AG04450 (cell line): ENCODE data around the gene PTCHD1. TPM values are rescaled to one million over a fixed set of nuclear protein-coding genes. Genes with fewer than 3 reads are reported as not detected.

ENCODE experiments used
- CTCF ChIA-PET: fragments of 300-600, 350-600 bp; formaldehyde crosslinking; extraction: SDS; loops from one replicate; lab custom pipeline; 2022; ENCODE audit warnings: antibody characterized with exemption, inconsistent platforms; lab: Charles Lee
- POLR2A ChIA-PET: fragments of 350-600 bp; formaldehyde crosslinking; extraction: SDS; loops from one replicate; lab custom pipeline; 2021; ENCODE audit warnings: antibody characterized with exemption, inconsistent platforms; lab: Yijun Ruan, JAX
- DNase-seq: peaks from one replicate; pipeline ENCODE4 v3.0.0-alpha.2; 2011; ENCODE audit warnings: low read depth, low spot score
- H3K27ac ChIP-seq: one replicate; pipeline ENCODE4 v1.5.1; 2012; ENCODE audit warnings: low read depth, low read length, control low read depth
- H3K27me3 ChIP-seq: one replicate; pipeline ENCODE4 v1.6.0; 2012; ENCODE audit warnings: low read length; ENCODE audit not compliant: control insufficient read depth, insufficient read depth
- H3K4me3 ChIP-seq: 2 replicates; pipeline ENCODE4 v1.5.1; 2011; ENCODE audit warnings: mild to moderate bottlenecking, low read depth, low read length, control low read depth
- H3K9me3 ChIP-seq: 2 replicates; pipeline ENCODE4 v1.5.1; 2012; ENCODE audit warnings: low read length; ENCODE audit not compliant: control insufficient read depth, insufficient read depth
- polyA plus RNA-seq: library from polyadenylated mRNA; depleted of rRNA; stranded (reverse); fragments of >200 nt; gene quantifications from 2 replicates; pipeline ENCODE4 v1.2.3, GENCODE V29; 2011
- TF ChIP-seq, protein P1 (sequence below): IDR thresholded peaks from 2 replicates; pipeline ENCODE4 v1.5.1; 2011; ENCODE audit warnings: low read depth, low read length, control low read depth, inconsistent platforms

The PTCHD1 gene
- polyA plus RNA-seq, 1 experiment = not detected

DNA sequence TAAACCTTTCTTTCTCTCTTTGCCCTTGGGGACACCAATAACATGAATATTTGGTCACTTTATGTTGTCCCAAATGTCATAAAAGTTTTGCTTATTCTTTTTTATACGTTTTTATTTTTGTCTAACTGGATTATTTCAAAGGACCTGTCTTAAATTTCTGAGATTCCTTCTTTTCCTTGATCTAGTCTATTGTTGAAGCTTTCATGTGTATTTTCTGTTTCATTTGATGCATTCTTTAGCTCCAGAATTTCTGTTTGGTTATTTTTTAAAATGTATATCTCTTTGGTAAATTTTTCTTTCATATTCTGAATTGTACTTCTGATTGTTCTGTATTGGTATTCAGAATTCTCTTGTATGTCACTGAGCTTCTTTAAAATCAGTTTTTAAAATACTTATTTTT lies 88.3 kb downstream of the PTCHD1 start:
- H3K4me3 ChIP-seq = no peak overlapping the region
- DNase-seq = no peak
- H3K27ac ChIP-seq = no peak overlapping the region
- ChIA-PET CTCF (no interaction called here), POLR2A (no interaction called here)
- no peaks in the 10 kb centered on the region for H3K9me3 ChIP-seq
- TF ChIP-seq, protein P1, sequence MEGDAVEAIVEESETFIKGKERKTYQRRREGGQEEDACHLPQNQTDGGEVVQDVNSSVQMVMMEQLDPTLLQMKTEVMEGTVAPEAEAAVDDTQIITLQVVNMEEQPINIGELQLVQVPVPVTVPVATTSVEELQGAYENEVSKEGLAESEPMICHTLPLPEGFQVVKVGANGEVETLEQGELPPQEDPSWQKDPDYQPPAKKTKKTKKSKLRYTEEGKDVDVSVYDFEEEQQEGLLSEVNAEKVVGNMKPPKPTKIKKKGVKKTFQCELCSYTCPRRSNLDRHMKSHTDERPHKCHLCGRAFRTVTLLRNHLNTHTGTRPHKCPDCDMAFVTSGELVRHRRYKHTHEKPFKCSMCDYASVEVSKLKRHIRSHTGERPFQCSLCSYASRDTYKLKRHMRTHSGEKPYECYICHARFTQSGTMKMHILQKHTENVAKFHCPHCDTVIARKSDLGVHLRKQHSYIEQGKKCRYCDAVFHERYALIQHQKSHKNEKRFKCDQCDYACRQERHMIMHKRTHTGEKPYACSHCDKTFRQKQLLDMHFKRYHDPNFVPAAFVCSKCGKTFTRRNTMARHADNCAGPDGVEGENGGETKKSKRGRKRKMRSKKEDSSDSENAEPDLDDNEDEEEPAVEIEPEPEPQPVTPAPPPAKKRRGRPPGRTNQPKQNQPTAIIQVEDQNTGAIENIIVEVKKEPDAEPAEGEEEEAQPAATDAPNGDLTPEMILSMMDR = no peak
- no peaks in the 10 kb centered on the region for H3K27me3 ChIP-seq

DNA sequence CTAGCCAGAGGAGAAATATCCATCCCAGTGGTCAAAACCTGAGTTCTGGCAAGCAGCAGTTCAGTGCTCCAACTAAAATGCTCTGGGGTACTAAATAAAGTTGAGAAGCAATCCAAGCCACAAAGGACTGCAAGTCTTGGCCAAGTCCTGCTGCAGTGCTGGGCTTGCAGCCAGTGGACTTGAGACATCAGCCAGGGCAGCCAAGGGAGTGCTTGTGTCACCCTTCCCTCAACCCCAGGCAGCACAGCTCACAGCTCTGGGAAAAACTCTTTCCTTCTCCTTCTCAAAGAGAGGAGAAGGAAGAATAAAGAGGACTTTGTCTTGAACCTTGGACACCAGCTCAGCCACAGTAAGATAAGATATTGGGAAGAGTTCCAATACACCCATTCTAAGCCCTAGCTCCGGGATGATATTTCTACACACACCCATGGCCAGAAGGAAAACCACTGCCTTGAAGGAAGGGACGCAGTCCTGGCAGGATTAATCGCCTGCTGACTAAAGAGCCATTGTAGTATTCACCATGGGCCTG lies 99.8 kb downstream of the PTCHD1 start:
- no peak overlapping the region for H3K27ac ChIP-seq
- H3K4me3 ChIP-seq = no peak overlapping the region
- no peaks in the 10 kb centered on the region for H3K27me3 ChIP-seq
- TF ChIP-seq, protein P1 = no peak
- no peak for DNase-seq
- ChIA-PET POLR2A (no interaction called here), CTCF (interaction anchor here (0.9 kb wide), 1 partner anchor 1449 kb away, joined by 3 read pairs; no protein-coding TSS in a partner anchor)
- H3K9me3 ChIP-seq = no peaks in the 10 kb centered on the region

DNA sequence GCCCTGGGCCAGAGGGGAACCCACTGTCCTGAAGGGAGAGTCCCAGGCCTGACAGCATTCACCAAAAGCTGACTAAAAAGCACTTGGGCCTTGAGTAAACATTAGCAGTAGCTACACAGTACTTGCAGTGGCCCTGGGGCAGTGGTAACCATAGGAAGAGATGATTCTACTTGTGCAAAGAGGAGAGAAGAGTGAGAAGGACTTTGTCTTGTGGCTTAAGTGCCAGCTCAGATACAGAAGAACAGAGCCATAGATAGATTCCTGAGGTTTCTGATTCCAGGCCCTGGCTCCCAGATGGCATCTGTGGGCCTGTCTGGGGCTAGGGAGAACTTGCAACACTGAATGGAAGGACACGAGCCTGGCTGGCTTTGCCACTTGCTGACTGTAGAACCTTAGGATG lies 100.5 kb downstream of the PTCHD1 start:
- Histone ChIP-seq H3K4me3 (no peak overlapping the region), H3K9me3 (no peaks in the 10 kb centered on the region), H3K27me3 (no peaks in the 10 kb centered on the region), H3K27ac (no peak overlapping the region)
- DNase-seq = no peak
- ChIA-PET POLR2A (no interaction called here), CTCF (interaction anchor here (0.6 to 0.9 kb wide), 2 partner anchors 1043 to 1450 kb away, joined by 3 read pairs; no protein-coding TSS in a partner anchor)
- TF ChIP-seq, protein P1 = no peak

DNA sequence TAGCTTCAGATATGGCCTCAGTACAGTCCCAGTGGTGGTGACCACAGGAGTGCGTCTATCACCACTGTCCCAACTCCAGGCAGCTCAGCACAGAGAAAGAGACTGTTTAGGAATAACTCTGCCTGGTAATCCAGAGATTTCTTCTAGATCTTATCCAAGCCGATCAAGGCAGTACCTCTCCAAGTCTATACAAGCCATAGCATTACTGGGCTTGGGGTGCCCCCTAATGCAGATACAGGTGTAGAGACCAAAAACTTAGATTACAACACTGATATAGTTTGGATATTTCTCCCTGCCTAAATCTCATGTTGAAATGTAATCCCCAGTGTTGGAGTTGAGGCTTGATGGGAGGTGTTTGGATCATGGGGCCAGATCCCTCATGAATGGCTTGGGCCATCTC lies 100.9 kb downstream of the PTCHD1 start:
- TF ChIP-seq, protein P1 = no peak
- Histone ChIP-seq H3K27me3 (no peaks in the 10 kb centered on the region), H3K27ac (no peak overlapping the region), H3K9me3 (no peaks in the 10 kb centered on the region), H3K4me3 (no peak overlapping the region)
- DNase-seq = no peak
- ChIA-PET POLR2A (no interaction called here), CTCF (interaction anchor here (0.6 kb wide), 2 partner anchors 1043 to 1300 kb away, joined by 3 to 4 read pairs; no protein-coding TSS in a partner anchor)

DNA sequence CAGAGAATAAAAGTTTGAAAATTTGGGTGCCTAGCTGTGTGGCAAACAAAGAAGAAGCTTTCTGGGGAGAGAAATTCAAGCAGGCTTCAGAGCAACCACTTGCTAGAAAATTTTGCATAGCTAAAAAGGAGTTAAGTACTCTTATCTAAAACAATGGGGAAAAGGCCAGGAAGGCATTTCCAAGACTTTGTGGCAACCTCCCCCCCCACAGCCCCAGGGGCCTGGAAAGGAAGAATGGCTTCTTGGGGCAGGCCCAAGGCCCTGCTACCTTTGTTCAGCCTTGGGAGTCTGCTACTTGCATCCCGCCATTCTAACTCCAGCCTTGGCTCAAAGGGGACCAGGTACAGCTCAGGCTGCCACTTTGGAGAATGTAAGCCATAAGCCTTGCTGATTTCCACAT lies 102.2 kb downstream of the PTCHD1 start:
- CTCF ChIA-PET = no interaction called here
- Histone ChIP-seq H3K9me3 (no peaks in the 10 kb centered on the region), H3K27ac (no peak overlapping the region), H3K27me3 (no peaks in the 10 kb centered on the region), H3K4me3 (no peak overlapping the region)
- DNase-seq = no peak
- POLR2A ChIA-PET = no interaction called here
- TF ChIP-seq, protein P1 = no peak
